Measurements from ENCODE around the gene POTEH.
"Not testable (repeated sequence)": the region's sequence is repeated elsewhere in the genome, so short reads cannot be mapped to it uniquely, and the experiment has no call there.

Gene POTEH

DNA sequence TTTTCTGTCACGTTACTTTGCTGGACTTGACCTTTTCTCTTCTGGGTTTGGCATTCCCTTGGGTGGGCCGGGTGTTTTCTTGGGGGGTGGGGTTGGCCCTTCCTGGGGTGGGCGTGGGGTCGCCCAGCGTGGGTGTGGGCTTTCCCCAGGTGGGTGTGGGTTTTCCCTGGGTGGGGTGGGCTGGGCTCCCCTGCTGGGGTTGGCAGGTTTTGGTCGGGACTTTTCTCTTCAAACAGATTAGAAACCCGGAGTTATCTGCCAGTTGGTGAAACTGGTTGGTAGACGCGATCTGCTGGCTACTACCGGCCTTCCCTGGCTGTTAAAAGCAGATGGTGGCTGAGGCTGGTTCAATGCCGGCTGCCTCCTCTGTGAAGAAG, at the start of gene POTEH:
Gene POTEH (plus strand): TSS at position 278 of the 377 bp plus-strand sequence. CDS start 52 bp downstream, at position 330.
- DNase-seq, result not testable (repeated sequence)

DNA sequence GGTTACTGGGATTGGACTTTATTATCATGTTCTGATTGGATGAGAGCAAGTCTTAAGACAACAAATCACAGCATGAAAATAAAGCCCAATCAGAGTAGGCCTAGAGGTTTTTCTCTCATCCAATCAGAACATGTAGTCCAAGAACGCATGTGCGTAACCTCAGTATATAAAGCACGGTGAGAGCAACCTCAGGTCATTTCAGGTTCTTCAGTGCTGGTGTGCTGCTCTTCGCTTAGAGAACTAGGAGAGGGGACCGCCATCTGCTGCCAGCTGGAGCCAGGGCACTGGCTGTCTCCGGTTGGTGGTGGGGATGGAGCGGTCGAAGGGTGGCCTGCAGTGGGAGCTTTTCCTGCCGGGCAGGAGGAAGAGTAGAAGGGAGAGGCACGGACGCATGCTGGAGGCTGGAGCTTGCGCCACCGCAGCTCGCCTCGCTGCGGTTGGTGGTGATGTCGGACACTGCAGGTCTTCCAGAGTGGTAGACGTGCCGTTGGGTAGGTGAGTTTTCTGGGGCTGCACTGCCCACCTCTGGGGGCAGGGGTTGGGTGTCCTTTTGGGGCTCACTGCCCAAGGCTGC, 47.5 kb upstream of the POTEH start:
- not testable (repeated sequence) for DNase-seq

DNA sequence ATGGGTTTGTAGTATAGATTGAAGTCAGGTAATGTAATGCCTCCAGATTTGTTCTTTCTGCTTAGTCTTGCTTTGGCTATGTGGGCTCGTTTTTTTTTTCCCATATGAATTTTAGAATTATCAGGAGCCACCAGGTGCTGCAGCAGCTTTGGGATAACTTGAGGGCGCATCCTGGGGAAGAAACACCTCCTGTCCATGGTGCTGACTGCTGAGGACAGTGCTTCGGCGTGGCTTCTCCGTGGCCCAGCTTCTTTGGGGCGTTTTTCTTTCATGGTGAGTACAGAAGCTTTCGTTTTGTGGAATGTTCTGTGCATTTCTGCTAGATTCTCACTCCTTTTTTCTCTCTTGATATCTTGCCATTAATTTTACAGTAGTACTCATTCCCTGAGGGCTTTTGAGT, 37.9 kb upstream of the POTEH start:
- DNase-seq, result not testable (repeated sequence)

DNA sequence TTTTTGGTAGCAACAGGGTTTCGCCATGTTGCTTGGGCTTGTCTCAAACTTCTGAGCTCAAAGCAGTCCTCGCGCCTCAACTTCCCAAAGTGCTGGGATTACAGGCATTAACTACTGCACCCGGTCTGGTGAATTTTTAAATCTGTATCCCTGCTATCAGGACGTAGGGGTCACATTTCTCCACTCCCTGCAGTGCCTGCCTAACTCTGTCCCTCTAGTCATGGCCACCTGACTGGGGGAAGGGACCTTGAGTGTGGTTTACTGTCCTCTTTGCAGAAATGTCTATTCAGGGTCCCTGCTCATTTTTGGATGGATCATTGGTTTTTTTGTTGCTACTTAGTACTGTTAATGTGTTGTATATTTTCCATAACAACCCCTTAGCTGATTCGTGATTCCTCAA, 37.1 kb upstream of the POTEH start:
- DNase-seq, result not testable (repeated sequence)

DNA sequence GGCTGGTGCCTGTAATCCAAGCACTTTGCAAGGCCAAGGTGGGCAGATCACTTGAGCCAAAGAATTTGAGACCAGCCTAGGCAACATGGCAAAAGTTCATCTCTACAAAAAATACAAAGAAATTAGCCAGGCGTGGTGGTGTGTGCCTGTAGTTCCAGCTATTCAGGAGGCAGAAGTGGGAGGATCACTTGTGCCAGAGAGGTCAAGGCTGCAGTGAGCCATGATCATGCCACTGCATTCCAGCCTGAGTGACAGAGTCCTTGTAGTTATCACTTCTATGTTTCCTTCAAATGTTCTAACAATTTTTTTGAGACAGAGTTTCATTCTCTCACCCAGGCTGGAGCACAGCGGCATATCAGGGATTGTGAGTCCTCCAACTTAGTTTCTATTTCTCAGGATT, 36.6 kb upstream of the POTEH start:
- not testable (repeated sequence) for DNase-seq

DNA sequence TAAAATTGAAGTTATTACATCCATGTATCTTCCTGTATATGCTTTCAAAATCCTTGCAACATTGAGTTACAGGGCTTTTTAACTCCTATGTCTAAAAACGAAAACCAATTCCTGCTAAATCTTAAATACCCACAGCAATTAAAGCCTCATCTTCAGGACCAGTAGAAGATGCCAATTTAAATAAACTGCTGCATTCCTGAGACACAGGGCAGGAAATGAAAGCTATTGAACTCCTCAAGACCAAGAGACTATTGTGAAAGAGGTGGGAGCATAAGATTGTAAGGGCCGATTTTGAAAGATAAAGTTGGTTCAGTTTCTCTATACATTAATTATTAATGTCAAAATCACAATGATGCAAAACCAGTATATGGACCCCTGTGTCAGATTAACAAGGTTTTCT, 28.7 kb upstream of the POTEH start:
- not testable (repeated sequence) for DNase-seq

DNA sequence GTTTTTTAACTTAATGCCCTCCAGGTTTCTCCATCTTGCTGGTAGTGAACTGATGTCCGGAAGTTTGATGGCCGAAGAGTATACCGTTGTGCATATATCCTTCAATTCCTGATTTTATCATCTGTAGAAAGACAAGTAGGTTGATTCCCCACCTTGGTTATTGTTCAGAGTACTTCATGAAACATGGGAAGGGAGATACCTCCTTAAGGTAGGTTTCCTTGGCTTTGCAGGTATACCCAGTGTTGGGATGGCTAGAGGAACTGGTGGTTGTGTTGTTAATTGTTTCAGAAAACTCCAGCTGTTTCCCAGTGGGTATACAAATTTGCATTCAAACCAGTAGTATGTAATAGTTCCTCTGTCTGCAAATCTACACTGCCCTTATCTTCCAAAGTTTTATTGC, 25.1 kb upstream of the POTEH start:
- not testable (repeated sequence) for DNase-seq

DNA sequence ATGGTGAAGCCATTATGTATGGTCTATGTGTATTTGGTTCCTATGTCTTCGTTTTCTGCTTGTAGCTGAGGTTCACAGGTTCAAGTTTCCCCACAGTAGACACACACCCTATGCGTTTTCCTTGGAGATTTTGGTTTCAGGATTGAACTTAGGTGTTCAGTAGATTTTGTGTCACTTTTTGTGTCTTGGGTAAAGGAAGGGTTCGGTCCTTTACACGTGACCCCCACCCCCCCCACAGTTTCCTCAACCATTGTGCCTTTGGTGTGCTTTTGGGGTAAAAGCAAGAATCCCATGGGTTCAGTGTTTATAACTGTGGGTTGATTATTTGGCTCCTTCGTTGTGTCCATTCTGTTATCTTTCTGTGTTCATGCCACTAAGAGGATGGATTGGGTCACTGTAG, 24.3 kb upstream of the POTEH start:
- DNase-seq, result not testable (repeated sequence)

DNA sequence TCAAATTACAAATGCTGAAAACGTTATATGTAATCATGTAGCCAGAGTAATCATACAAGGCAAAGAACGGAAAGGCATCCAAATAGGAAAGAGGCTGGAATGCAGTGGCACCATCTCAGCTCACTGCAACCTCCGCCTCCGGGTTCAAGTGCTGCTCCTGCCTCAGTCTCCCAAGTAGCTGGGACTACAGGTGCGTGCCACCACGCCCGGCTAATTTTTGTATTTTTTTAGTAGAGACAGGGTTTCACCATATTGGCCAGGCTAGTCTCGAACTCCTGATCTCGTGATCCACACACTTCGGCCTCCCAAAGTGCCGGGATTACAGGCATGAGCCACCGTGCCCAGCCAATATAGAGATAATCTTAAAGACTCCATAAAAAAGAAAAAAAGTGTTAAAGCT, 20.4 kb upstream of the POTEH start:
- DNase-seq, result not testable (repeated sequence)

DNA sequence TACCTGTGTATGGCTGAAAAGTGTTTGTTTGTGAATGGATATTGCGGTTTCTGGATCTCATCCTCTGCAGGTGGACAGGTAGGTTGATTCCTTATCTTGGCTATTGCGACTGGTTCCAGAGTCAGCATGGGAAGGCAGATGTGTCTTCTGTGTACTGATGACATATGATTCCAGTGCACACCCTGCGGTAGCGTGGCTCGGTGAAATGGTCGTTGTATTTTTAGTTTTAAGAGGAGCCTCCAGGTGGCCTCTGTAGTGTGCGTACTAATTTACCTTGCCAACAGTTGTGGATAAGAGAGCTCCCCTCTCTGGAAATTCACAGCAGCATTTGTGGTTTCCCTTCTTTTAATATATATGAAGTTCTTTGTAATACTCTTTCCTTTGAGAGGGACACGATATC, 10.1 kb upstream of the POTEH start:
- not testable (repeated sequence) for DNase-seq

DNA sequence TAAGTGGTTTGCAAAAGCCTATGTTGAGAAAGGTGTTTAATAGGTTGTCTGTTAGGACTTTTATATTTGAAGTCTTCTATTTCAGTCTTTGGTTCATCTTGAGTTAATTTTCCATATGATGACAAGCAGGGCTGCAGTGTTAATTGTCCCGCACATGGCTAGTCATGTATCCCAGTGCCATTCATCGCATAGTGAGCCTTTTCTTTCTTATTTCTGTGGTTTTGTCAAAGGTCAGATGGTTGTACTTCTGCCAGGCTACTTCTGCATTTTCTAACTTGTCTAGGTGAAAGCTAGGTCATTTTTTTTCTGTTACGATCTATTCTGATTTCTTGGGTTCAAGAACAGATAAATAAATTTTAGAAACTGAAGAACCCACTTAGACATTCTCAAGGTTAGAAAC, 5.7 kb upstream of the POTEH start:
- not testable (repeated sequence) for DNase-seq

DNA sequence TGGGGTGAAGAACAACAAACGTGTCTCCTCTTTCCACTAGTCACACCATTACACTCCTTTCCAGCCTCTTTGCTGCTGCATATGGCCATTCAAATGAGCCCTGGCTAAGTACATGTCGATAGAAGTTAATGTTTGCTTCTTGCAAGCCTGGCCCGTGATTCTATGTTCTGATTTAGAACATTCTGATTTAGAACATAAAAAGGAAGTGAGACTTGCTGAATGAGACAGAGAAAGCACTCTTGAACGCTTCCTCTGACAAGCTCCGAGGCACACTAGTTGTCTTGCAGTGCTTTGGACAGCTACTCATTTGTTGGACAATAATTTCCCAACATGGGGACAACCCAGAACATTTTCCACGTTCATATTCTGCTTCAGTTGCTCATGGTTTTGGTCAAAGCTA, 5.1 kb upstream of the POTEH start:
- DNase-seq, result not testable (repeated sequence)

DNA sequence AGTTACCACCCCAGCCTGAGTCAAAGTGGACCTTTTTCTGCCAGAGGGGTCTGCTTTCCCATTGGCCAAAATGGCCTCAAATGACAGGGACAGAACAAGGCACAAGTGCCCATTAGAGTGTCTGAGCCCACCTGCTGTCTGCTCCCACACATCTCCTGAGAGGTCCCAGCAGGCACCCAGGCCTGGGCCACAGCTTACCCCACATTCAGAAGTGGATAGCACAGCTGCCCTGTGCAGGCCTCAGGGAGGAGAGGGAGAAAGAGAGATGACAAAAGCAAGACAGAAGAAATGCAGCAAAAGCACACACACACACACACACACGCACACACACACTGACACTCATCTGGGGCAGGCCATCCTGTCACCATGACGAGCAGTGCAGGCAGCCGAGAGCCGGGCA, 4.2 kb upstream of the POTEH start:
- not testable (repeated sequence) for DNase-seq

DNA sequence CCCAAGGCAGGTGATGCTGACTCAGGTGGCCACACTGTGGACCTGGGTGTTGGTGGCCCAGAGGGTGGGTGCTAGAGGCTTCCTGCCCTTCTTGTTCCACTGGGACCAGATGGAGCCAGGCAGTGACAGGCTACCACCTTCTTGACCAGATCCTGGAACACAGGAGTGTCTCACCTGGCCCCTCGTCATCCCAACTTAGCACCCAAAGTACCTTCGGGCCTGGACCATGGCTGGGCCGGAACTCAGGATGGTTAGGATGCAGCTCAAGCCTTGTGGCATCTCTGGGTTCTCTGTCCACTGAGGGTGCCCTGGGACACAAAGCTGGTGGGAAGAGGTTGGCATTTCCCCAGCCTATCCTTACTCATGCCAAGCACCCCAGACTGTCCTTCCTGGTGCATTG, 2.7 kb upstream of the POTEH start:
- DNase-seq, result not testable (repeated sequence)

DNA sequence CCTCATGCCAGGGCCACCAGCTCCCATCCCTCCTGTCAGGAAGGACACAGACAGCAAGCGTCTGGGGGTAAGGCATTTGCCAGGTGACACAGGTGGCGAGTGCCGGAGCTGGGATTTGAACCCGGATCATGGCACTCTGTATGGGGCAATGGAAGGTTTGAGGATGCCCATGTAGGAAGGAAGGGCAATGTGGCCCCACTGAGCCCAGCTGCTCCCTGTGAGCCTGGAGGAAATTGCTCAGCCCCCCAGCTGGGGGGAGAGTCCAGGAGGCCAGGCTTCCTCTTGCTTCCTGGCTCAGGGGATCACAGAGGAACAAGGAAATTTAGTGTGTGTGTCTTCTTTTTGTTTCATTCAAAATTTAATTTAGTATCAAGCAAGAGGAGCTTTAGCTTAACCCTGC, 2.1 kb upstream of the POTEH start:
- DNase-seq, result not testable (repeated sequence)

DNA sequence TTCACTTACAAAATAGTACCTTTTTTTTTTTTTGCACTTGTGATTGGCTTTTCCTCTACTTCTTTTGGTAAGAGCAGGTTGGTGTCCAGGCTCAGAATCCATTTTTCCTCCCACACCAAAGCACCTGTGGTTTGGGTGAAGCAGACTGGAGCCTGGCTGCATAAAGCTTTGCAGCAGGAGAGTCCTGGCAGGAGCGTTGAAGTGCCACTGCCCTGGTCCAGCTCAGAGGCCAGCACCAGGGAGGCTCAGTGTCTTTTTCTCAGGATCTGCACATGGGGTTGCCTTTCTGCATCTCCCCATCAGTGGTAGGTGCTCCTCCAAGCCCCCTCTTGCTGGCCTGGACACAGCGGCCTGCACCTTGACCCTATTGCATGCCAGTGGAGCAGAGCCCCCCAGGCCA, 1.7 kb upstream of the POTEH start:
- not testable (repeated sequence) for DNase-seq

DNA sequence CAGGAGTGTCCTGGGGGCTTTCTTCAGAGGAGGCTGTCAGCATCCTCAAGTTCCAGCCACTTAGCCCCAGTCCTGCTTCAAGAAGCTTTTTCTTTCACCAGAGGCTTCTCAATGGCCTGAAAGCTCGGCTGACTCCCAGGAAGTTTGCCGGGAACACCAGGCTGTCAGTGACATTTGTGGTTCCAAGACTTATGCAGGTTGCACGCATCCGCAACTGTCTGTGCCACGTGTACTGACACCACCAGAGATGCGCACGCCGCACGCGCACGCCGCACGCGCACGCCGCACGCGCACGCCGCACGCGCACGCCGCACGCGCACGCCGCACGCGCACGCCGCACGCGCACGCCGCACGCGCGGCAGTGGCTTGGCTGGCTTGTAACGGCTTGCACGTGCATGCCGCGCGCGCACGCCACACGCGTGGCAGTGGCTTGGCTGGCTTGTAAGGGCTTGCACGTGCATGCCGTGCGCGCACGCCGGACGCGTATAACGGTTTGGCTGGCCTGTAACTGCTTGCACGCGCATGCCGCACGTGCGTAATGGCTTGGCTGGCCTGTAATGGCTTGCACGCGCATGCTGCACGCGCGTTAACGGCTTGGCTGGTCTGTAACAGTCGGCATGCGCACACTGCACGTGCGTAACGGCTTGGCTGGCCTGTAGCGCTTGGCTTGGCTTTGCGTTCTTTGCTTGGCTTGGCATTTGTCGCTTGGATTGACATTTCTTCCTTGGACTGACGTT, 646 bp upstream of the POTEH start:
- not testable (repeated sequence) for DNase-seq

DNA sequence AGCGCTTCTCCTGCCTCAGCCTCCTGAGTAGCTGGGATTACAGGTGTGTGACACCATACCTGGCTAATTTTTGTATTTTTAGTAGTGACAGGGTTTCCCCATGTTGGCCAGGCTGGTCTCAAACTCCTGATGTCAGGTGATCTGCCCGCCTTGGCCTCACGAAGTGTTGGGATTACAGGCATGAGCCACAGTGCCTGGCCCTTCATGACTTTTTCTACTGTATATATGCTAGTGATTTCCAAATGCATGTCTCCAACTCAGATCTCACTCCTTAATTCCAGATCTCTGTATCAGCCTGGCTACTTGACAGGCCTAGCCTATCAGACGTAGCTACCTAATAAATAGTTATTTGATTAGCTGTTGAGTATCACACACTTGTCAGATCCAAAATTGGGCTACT, 23.8 kb downstream of the POTEH start:
- DNase-seq, result not testable (repeated sequence)

DNA sequence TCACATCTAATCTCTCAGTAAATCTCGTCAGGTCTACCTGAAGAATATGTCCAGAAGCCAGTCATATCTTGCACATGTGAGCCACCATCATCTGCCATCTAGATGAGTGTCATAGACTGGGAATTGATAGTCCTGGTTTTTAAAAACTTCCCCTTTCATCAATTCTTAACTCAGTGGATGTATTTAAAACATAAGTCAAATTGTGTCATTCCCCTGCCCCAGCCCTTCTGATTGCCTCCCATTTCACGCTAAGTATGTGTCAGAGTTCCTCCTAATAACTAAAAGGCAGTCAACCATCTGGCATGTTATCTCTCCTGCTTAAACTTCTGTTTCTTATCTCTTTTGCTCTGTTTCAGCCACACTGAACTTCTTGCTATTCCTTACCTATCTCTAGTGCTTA, 24.3 kb downstream of the POTEH start:
- DNase-seq, result not testable (repeated sequence)

DNA sequence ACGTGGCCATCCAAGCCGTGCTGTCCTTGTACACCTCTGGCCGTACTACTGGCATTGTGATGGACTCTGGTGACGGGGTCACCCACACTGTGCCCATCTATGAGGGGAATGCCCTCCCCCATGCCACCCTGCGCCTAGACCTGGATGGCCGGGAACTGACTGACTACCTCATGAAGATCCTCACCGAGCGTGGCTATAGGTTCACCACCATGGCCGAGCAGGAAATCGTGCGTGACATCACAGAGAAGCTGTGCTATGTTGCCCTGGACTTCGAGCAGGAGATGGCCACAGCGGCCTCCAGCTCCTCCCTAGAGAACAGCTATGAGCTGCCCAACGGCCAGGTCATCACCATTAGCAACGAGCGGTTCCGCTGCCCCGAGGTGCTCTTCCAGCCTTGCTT, 32.1 kb downstream of the POTEH start:
- not testable (repeated sequence) for DNase-seq

DNA sequence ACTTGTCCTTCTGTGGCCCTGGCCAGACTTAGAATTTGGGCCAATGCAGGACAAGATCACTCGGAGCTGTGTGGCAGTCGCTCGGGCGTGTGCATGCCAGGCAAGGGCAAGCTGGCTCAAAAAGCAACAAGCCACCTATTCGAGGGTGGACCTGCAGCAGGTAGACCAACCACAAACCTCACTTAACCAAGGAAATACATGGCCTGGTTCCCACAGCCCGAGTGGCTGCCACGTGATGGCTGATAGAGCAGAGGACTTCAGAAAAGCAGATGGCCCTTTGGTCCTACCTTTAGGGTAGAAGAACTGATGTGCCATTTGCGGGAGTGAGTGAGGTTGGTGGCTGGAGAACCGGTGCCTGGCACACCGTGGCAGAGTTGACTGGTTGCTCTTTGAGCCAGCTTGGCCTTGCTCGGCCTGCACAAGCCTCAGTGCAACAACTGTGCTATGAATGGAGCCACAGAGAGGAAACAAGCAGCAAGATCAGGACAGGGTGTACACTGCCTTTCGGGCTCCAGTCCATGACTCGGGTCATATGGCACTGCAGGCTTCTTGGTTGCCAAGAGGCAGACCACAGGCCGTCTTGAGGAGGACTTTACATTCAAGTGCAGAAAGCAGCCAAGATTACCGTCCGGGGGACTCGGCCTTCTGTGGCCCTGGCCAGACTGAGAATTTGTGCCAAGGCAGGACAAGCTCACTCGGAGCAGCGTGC, 39.5 kb downstream of the POTEH start:
- DNase-seq, result not testable (repeated sequence)

DNA sequence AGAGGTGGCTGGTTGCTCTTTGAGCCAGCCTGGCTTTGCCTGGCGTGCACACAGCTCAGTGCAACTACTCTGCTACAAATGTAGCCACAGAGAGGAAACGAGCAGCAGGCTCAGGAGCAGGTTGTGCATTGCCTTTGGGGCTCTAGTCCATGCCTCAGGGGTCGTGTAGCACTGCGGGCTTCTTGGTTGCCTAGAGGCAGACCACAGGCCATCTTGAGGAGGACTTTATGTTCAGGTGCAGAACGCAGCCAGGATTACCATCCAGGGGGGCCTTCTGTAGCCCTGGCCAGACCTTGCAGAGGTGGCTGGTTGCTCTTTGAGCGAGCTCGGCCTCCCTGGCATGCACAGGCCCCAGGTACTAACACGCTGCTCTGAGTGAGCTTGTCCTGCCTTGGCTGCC, 41.2 kb downstream of the POTEH start:
- not testable (repeated sequence) for DNase-seq

DNA sequence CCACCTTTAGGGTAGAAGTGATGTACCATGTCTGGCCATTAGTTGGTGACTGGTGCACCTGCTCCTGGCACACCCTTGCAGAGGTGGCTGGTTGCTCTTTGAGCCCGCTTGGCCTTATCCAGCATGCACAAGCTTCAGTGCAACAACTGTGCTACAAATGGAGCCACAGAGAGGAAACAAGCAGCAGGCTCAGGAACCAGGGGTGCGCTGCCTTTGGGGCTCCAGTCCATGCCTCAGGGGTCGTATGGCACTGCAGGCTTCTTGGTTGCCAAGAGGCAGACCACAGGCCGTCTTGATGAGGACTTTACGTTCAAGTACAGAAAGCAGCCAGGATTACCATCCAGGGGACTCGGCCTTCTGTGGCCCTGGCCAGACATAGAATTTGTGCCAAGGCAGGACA, 44.6 kb downstream of the POTEH start:
- not testable (repeated sequence) for DNase-seq

Measured in stimulated activated CD4-positive, alpha-beta T cell treated with anti-CD3 and anti-CD28 coated beads, Interleukin-12 subunit alpha, Interleukin-12 subunit beta, amount 100 ng/mL, for 4 hours (primary cell).